ENCODE measurements around the gene LRRC32.

LRRC32 gene

GRCh38 chr11:76713499-76713898 is 43.0 kb upstream of the LRRC32 start:
- TF ChIP-seq CTCF (IDR thresholded peaks at IDR 0.05; ENCODE audit: borderline replicate concordance, insufficient read depth, low read depth, low read length), result no peak
- H3K4me3 ChIP-seq (ENCODE audit: low read depth, low read length), result no peak overlapping the region

GRCh38 chr11:76712125-76712524 is 41.6 kb upstream of the LRRC32 start:
- no peak for TF ChIP-seq CTCF (IDR thresholded peaks at IDR 0.05; ENCODE audit: borderline replicate concordance, insufficient read depth, low read depth, low read length)
- no peak overlapping the region for H3K4me3 ChIP-seq (ENCODE audit: low read depth, low read length)

GRCh38 chr11:76709756-76710155 is 39.2 kb upstream of the LRRC32 start:
- no peak for TF ChIP-seq CTCF (IDR thresholded peaks at IDR 0.05; ENCODE audit: borderline replicate concordance, insufficient read depth, low read depth, low read length)
- H3K4me3 ChIP-seq (ENCODE audit: low read depth, low read length), result no peak overlapping the region

GRCh38 chr11:76708972-76709660 is 38.6 kb upstream of the LRRC32 start:
- no peak overlapping the region for H3K4me3 ChIP-seq (ENCODE audit: low read depth, low read length)
- no peak for TF ChIP-seq CTCF (IDR thresholded peaks at IDR 0.05; ENCODE audit: borderline replicate concordance, insufficient read depth, low read depth, low read length)

GRCh38 chr11:76707293-76707825 is 36.8 kb upstream of the LRRC32 start:
- no peak for TF ChIP-seq CTCF (IDR thresholded peaks at IDR 0.05; ENCODE audit: borderline replicate concordance, insufficient read depth, low read depth, low read length)
- H3K4me3 ChIP-seq (ENCODE audit: low read depth, low read length), result no peak overlapping the region

GRCh38 chr11:76706667-76707066 is 36.1 kb upstream of the LRRC32 start:
- TF ChIP-seq CTCF (IDR thresholded peaks at IDR 0.05; ENCODE audit: borderline replicate concordance, insufficient read depth, low read depth, low read length), result no peak
- no peak overlapping the region for H3K4me3 ChIP-seq (ENCODE audit: low read depth, low read length)

- TF ChIP-seq CTCF (IDR thresholded peaks at IDR 0.05; ENCODE audit: borderline replicate concordance, insufficient read depth, low read depth, low read length), result no peak
- H3K4me3 ChIP-seq (ENCODE audit: low read depth, low read length), result no peak overlapping the region
Measured at GRCh38 chr11:76705826-76706225, 35.3 kb upstream of the LRRC32 start.

Measured in GM12875 (cell line).